Epithelial cell of proximal tubule (primary cell): ENCODE measurements around the gene SRCAP. TPM values are rescaled to one million over a fixed set of nuclear protein-coding genes. Genes with fewer than 3 reads are reported as not detected.

ENCODE experiments used
- DNase-seq: peaks from one replicate; pipeline ENCODE4 v3.0.0-alpha.2; 2011; ENCODE audit warnings: low read depth
- H3K4me3 ChIP-seq: 2 replicates; pipeline ENCODE4 v1.5.1; 2011; ENCODE audit warnings: low read depth, mild to moderate bottlenecking, low read length
- total RNA-seq: library from RNA; depleted of rRNA; stranded (reverse); fragments of >200 nt; gene quantifications from 2 replicates; pipeline ENCODE4 v1.2.3, GENCODE V29; 2015
- TF ChIP-seq, protein P1 (sequence below): conservative IDR thresholded peaks from 2 replicates; pipeline ENCODE4 v1.5.1; 2012; ENCODE audit warnings: low read depth, mild to moderate bottlenecking, low read length

Gene SRCAP
- total RNA-seq, 1 donor from 2014 or later = 11.8 TPM

DNA sequence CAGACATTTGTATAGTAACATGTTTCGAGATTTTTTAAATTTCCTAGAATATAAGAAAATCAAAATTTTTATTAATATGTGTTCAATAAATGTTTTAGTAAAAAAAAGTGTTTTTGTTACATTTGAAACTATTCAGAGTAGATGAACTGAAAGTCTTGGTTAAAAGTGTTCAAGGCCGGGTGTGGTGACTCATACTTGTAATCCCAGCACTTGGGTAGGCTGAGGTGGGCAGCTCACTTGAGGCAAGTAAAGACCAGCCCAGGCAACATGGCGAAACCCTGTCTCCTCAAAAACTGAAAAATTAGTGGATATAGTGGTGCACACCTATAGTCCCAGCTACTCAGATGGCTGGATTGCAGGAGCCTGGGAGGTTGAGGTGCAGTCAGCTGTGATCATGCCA lies 32.4 kb downstream of the SRCAP start:
- no peak overlapping the region for H3K4me3 ChIP-seq
- DNase-seq = no peak
- TF ChIP-seq, protein P1, sequence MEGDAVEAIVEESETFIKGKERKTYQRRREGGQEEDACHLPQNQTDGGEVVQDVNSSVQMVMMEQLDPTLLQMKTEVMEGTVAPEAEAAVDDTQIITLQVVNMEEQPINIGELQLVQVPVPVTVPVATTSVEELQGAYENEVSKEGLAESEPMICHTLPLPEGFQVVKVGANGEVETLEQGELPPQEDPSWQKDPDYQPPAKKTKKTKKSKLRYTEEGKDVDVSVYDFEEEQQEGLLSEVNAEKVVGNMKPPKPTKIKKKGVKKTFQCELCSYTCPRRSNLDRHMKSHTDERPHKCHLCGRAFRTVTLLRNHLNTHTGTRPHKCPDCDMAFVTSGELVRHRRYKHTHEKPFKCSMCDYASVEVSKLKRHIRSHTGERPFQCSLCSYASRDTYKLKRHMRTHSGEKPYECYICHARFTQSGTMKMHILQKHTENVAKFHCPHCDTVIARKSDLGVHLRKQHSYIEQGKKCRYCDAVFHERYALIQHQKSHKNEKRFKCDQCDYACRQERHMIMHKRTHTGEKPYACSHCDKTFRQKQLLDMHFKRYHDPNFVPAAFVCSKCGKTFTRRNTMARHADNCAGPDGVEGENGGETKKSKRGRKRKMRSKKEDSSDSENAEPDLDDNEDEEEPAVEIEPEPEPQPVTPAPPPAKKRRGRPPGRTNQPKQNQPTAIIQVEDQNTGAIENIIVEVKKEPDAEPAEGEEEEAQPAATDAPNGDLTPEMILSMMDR = no peak

DNA sequence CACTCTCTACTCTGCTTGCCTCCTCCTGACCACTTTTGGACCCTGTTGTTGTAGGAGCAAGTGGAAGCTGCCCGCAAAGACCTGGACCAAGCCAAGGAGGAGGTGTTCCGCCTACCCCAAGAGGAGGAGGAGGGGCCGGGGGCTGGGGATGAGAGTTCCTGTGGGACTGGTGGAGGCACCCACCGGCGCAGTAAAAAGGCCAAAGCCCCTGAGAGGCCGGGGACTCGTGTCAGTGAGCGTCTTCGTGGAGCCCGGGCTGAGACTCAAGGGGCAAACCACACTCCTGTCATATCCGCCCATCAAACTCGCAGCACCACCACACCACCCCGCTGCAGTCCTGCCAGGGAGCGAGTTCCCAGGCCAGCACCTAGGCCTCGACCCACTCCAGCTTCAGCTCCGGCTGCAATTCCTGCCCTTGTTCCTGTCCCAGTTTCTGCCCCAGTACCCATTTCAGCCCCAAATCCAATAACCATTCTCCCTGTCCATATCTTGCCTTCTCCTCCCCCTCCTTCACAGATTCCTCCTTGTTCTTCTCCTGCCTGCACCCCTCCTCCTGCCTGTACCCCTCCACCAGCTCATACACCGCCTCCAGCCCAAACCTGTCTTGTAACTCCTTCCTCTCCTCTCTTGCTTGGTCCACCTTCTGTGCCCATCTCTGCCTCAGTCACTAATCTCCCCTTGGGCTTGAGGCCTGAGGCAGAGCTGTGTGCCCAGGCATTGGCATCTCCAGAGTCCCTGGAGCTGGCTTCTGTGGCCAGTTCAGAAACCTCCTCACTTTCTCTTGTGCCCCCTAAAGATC lies 38.2 kb downstream of the SRCAP start:
- H3K4me3 ChIP-seq = no peak overlapping the region
- DNase-seq = no peak
- TF ChIP-seq, protein P1 = no peak

DNA sequence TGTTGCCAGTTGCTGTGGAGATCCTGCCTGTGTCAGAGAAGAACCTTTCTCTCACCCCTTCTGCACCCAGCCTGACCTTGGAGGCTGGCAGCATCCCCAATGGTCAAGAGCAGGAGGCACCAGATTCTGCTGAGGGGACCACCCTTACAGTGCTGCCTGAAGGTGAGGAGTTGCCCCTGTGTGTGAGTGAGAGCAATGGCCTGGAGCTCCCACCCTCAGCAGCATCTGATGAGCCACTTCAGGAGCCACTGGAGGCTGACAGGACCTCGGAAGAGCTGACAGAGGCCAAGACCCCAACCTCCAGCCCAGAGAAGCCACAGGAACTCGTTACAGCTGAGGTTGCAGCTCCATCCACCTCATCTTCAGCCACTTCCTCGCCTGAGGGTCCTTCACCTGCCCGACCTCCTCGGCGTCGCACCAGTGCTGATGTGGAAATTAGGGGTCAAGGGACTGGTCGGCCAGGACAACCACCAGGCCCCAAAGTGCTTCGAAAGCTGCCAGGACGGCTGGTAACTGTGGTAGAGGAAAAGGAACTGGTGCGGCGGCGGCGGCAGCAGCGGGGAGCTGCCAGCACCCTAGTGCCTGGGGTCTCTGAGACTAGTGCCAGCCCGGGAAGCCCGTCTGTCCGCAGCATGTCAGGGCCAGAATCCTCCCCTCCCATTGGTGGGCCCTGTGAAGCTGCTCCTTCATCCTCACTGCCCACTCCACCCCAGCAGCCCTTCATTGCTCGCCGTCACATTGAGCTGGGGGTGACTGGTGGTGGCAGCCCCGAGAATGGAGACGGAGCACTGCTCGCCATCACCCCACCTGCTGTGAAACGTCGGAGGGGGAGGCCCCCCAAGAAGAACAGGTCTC lies 39.0 kb downstream of the SRCAP start:
- H3K4me3 ChIP-seq = no peak overlapping the region
- TF ChIP-seq, protein P1 = no peak
- DNase-seq = no peak

DNA sequence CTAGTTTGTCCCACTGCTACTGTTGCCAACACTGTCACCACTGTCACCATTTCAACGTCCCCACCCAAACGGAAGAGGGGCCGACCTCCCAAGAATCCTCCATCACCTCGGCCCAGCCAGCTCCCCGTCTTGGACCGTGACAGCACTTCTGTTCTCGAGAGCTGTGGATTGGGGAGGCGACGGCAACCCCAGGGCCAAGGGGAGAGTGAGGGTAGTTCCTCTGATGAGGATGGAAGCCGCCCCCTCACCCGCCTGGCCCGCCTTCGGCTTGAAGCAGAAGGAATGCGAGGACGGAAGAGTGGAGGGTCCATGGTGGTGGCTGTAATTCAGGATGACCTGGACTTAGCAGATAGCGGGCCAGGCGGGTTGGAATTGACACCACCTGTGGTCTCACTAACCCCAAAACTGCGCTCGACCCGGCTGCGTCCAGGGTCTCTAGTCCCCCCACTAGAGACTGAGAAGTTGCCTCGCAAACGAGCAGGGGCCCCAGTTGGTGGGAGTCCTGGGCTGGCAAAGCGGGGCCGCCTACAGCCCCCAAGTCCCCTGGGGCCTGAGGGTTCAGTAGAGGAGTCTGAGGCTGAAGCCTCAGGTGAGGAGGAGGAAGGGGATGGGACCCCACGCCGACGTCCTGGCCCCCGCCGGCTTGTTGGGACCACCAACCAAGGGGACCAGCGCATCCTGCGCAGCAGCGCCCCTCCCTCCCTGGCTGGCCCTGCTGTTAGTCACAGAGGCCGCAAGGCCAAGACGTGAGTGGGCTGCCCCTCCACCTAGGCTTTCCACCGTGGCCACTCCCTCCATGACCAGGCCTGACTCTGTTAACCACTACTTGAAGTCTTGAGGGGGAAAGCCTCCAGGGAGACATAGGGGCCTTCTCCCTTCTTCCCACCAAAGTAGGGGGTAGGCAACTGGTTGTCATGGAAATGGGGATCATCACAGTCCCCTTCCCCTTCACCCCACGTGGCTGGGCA lies 40.3 kb downstream of the SRCAP start:
- no peak for DNase-seq
- TF ChIP-seq, protein P1 = no peak
- no peak overlapping the region for H3K4me3 ChIP-seq

DNA sequence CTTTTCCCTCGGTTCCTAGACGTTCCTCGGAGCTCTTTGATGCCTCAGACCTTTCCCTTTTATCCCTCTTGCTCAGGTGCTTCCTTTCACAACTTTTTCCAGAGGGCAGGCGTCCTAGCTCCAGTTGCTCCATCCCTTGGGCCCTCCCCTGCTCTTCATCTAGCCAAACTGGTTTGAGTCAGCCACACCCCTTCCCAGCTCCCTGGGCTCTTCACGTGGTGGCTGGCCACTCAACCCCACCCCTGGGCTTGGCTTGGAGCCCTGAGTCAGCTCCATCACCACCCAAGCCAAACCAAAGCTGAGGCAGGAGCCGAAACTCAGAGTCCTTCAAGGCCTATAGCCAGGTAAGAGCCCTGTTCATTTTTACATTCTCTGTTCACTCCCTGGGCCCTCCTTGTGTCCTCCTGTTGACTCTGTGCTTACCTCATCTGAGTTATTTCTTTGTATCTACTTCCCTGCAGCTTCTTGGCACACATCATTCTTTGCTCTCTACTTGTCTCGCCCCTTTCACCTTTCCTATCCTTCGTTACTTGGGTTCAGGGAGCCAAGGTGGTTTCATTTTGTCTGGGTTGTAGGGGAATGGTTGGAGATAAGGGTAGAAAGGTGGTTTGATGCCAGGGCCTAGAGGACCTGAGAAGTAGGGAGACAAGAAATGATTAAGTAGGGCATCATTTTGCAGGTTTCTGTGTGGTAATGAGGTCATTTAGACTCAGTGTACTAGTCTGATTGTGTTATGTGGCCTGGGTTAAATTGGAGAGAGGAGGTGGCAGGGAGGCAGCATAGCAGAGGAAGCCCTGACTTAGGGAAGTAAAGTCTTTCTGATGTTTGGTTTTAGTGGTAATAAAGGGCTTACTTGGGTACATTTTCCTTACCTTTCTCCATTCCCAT lies 41.6 kb downstream of the SRCAP start:
- peak; percentile 43 for DNase-seq
- peak overlapping the region; percentile 48 for H3K4me3 ChIP-seq
- TF ChIP-seq, protein P1 = no peak
